GM23338 (cell line): ENCODE results near the gene PSG6. TPM values are rescaled to one million over a fixed set of nuclear protein-coding genes. Genes with fewer than 3 reads are reported as not detected.

ENCODE experiments used
- ATAC-seq: fragments of 200-7000 bp; cut with Tn5 transposase; 3 replicates; pipeline ENCODE4 v1.9.1; 2020
- DNase-seq: peaks from one replicate; pipeline ENCODE4 v3.0.0-alpha.2; 2015; ENCODE audit warnings: low spot score
- H2AFZ ChIP-seq: fragments of 200-600 bp; sonication (generic); 2 replicates; pipeline ENCODE4 v1.8.0; 2016; ENCODE audit warnings: antibody characterized with exemption, mild to moderate bottlenecking, moderate library complexity
- H3F3A ChIP-seq: fragments of 200-600 bp; sonication (generic); replicated peaks from 2 replicates; pipeline ENCODE4 v1.8.0; 2017; ENCODE audit warnings: antibody characterized with exemption, mixed run types, low read depth
- H3K27ac ChIP-seq: fragments of 200-600 bp; sonication (generic); 2 replicates; pipeline ENCODE4 v1.6.1; 2016; ENCODE audit warnings: low read depth
- H3K27me3 ChIP-seq: fragments of 200-600 bp; sonication (generic); 2 replicates; pipeline ENCODE4 v1.8.0; 2016; ENCODE audit warnings: mild to moderate bottlenecking, mixed run types, moderate library complexity; ENCODE audit not compliant: insufficient read depth
- H3K36me3 ChIP-seq: fragments of 200-600 bp; sonication (generic); 2 replicates; pipeline ENCODE4 v1.8.0; 2016; ENCODE audit warnings: mild to moderate bottlenecking; ENCODE audit not compliant: insufficient read depth
- H3K4me1 ChIP-seq: fragments of 200-600 bp; sonication (generic); 2 replicates; pipeline ENCODE4 v1.8.0; 2016; ENCODE audit warnings: mild to moderate bottlenecking, moderate library complexity; ENCODE audit not compliant: insufficient read depth
- H3K4me2 ChIP-seq: fragments of 200-600 bp; sonication (generic); 2 replicates; pipeline ENCODE4 v1.7.1; 2017; ENCODE audit warnings: mixed run types
- H3K4me3 ChIP-seq: fragments of 200-600 bp; sonication (generic); 2 replicates; pipeline ENCODE4 v1.6.1; 2016; ENCODE audit warnings: mixed run types
- H3K79me2 ChIP-seq: fragments of 200-600 bp; sonication (generic); replicated peaks from 2 replicates; pipeline ENCODE4 v1.8.0; 2017; ENCODE audit warnings: mild to moderate bottlenecking; ENCODE audit not compliant: insufficient read depth
- H3K9me2 ChIP-seq: fragments of 200-600 bp; sonication (generic); 2 replicates; pipeline ENCODE4 v1.8.0; 2017; ENCODE audit not compliant: insufficient read depth
- H4K20me1 ChIP-seq: fragments of 200-600 bp; sonication (generic); replicated peaks from 2 replicates; pipeline ENCODE4 v1.8.0; 2017; ENCODE audit warnings: mild to moderate bottlenecking; ENCODE audit not compliant: insufficient read depth
- H3K27ac Mint-ChIP-seq: 2 replicates; pipeline ENCODE4 v1.8.0; 2020; ENCODE audit warnings: inconsistent platforms, mild to moderate bottlenecking, moderate library complexity, mixed read lengths
- H3K27me3 Mint-ChIP-seq: 3 replicates; pipeline ENCODE4 v1.8.0; 2022; ENCODE audit warnings: low read depth, mild to moderate bottlenecking, moderate library complexity, mixed read lengths, inconsistent platforms; ENCODE audit not compliant: insufficient read depth, poor library complexity
- H3K36me3 Mint-ChIP-seq: 3 replicates; pipeline ENCODE4 v1.8.0; 2021; ENCODE audit warnings: low read depth, mild to moderate bottlenecking, inconsistent platforms, moderate library complexity, mixed read lengths
- H3K4me1 Mint-ChIP-seq: 3 replicates; pipeline ENCODE4 v1.8.0; 2020; ENCODE audit warnings: mild to moderate bottlenecking, inconsistent platforms, mixed read lengths
- H3K4me3 Mint-ChIP-seq: 3 replicates; pipeline ENCODE4 v1.8.0; 2021; ENCODE audit warnings: moderate library complexity, mild to moderate bottlenecking, inconsistent platforms, mixed read lengths
- H3K9me3 Mint-ChIP-seq: 3 replicates; pipeline ENCODE4 v1.8.0; 2020; ENCODE audit warnings: moderate library complexity, mild to moderate bottlenecking, inconsistent platforms, mixed read lengths
- CTCF ChIP-seq, 2 experiments: fragments of 200-600 bp in 1 of 2; sonication (generic) in 1 of 2; conservative IDR thresholded peaks; 2 replicates each; pipeline versions ENCODE4 v1.5.1 to v1.6.1; 2016 to 2017; ENCODE audit warnings: antibody characterized with exemption in 2 of 2, low read depth in 2 of 2, mild to moderate bottlenecking in 2 of 2, moderate library complexity in 1 of 2
- ETS1 ChIP-seq: IDR thresholded peaks from 2 replicates; pipeline ENCODE4 v1.6.1; 2016; ENCODE audit warnings: antibody characterized with exemption
- EZH2phosphoT487 ChIP-seq: fragments of 200-600 bp; sonication (generic); IDR thresholded peaks from one replicate; pipeline ENCODE4 v1.8.1; 2018; ENCODE audit warnings: antibody characterized with exemption; ENCODE audit not compliant: unreplicated experiment
- JUNB ChIP-seq: IDR thresholded peaks from one replicate; pipeline ENCODE4 v1.6.1; 2016; ENCODE audit warnings: antibody characterized with exemption; ENCODE audit not compliant: unreplicated experiment
- NANOG ChIP-seq: IDR thresholded peaks from 2 replicates; pipeline ENCODE4 v1.6.1; 2016; ENCODE audit warnings: antibody characterized with exemption, borderline replicate concordance
- STAT1 ChIP-seq: IDR thresholded peaks from one replicate; pipeline ENCODE4 v1.6.1; 2016; ENCODE audit warnings: antibody characterized with exemption; ENCODE audit not compliant: unreplicated experiment
- ZNF114 ChIP-seq: fragments of 250-450 bp; sonication (Bioruptor Pico); IDR thresholded peaks from 2 replicates; pipeline ENCODE4 v1.5.0; 2020; ENCODE audit warnings: mild to moderate bottlenecking, moderate library complexity
- ZNF331 ChIP-seq: fragments of 250-450 bp; sonication (Bioruptor Pico); IDR thresholded peaks from 2 replicates; pipeline ENCODE4 v1.5.0; 2020; ENCODE audit warnings: low read depth, mild to moderate bottlenecking, moderate library complexity
- polyA plus RNA-seq: library from polyadenylated mRNA; unstranded; fragments of >200 nt; fragmentation: Nextera tagmentation; extraction: Ambion mirVana; gene quantifications from 2 replicates; pipeline ENCODE4 v1.2.1, GENCODE V29; 2016
- total RNA-seq: library from RNA; depleted of rRNA; stranded (reverse); fragments of >200 nt; shearing (Covaris generic); gene quantifications from 2 replicates; pipeline ENCODE4 v1.2.3, GENCODE V29; 2014
- TF ChIP-seq, protein P1 (sequence below): fragments of 250-450 bp; sonication (Bioruptor Pico); IDR thresholded peaks from 2 replicates; pipeline ENCODE4 v1.5.0; 2020; ENCODE audit warnings: mild to moderate bottlenecking, moderate library complexity

Gene PSG6
- total and polyA plus RNA-seq, 2 experiments from 2014 or later, result 0.16 TPM; not detected in 1

DNA sequence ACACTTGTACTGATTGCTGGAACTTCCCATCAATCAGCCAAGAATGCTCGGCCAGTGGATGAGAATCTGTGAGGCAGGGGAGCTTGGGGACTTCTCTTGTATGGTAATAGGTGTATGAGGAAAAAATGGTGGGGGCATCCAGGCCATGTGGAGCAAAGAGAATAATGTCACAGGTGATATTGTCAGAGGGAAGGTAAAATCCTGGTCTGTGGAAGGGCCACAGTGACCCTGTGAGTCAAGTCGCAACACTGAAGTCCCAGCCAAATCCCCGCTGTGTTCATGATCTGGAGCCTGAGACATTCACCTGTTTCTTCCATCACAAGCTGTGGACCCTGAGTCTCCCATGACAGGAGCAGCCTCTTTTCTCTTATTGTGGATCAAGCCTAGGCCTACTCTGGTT is 11.2 kb upstream of the PSG6 start (continued):
- TF ChIP-seq ZNF114 (CRISPR knock-in tag), result no peak
- TF ChIP-seq STAT1, result no peak
- no peak for TF ChIP-seq NANOG
- no peak for TF ChIP-seq CTCF (conservative IDR thresholded peaks at IDR 0.05; ENCODE audit: low read depth in 2 of 2)
- TF ChIP-seq EZH2phosphoT487, result no peak
- no peak for TF ChIP-seq JUNB

DNA sequence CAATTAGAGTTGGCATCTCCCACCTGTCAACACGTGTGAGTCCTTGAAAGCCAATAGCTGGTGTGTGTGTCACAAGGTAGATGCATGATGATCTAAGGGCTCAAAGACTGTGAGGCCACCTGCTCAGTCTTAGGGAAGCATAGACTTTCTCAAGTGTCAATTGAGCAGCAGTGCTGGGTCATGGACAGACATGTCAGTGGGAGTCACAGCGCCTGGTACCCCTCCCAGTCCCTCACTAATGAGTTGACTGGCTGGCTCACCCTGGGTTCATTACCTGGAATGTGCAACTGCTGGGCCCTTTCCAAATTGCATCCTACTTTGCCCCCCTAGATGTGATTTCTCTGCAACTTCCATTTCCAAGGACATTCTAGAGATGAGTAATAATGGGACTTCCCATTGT is 9.1 kb upstream of the PSG6 start:
- no peak overlapping the region for H3K4me3 ChIP-seq
- Mint-ChIP-seq H3K36me3 (peaks cover 12% of the 10 kb centered on the region; the same call in 1 of the 3 replicates), H3K27me3 (peaks cover 5% of the 10 kb centered on the region), H3K9me3 (peaks cover 94% of the 10 kb centered on the region), H3K27ac (no peak overlapping the region), H3K4me3 (no peak overlapping the region), H3K4me1 (no peaks in the 10 kb centered on the region)
- no peaks in the 10 kb centered on the region for H3K27me3 ChIP-seq
- no peak for TF ChIP-seq JUNB
- TF ChIP-seq ETS1, result no peak
- TF ChIP-seq ZNF331, result no peak
- TF ChIP-seq, protein P1, sequence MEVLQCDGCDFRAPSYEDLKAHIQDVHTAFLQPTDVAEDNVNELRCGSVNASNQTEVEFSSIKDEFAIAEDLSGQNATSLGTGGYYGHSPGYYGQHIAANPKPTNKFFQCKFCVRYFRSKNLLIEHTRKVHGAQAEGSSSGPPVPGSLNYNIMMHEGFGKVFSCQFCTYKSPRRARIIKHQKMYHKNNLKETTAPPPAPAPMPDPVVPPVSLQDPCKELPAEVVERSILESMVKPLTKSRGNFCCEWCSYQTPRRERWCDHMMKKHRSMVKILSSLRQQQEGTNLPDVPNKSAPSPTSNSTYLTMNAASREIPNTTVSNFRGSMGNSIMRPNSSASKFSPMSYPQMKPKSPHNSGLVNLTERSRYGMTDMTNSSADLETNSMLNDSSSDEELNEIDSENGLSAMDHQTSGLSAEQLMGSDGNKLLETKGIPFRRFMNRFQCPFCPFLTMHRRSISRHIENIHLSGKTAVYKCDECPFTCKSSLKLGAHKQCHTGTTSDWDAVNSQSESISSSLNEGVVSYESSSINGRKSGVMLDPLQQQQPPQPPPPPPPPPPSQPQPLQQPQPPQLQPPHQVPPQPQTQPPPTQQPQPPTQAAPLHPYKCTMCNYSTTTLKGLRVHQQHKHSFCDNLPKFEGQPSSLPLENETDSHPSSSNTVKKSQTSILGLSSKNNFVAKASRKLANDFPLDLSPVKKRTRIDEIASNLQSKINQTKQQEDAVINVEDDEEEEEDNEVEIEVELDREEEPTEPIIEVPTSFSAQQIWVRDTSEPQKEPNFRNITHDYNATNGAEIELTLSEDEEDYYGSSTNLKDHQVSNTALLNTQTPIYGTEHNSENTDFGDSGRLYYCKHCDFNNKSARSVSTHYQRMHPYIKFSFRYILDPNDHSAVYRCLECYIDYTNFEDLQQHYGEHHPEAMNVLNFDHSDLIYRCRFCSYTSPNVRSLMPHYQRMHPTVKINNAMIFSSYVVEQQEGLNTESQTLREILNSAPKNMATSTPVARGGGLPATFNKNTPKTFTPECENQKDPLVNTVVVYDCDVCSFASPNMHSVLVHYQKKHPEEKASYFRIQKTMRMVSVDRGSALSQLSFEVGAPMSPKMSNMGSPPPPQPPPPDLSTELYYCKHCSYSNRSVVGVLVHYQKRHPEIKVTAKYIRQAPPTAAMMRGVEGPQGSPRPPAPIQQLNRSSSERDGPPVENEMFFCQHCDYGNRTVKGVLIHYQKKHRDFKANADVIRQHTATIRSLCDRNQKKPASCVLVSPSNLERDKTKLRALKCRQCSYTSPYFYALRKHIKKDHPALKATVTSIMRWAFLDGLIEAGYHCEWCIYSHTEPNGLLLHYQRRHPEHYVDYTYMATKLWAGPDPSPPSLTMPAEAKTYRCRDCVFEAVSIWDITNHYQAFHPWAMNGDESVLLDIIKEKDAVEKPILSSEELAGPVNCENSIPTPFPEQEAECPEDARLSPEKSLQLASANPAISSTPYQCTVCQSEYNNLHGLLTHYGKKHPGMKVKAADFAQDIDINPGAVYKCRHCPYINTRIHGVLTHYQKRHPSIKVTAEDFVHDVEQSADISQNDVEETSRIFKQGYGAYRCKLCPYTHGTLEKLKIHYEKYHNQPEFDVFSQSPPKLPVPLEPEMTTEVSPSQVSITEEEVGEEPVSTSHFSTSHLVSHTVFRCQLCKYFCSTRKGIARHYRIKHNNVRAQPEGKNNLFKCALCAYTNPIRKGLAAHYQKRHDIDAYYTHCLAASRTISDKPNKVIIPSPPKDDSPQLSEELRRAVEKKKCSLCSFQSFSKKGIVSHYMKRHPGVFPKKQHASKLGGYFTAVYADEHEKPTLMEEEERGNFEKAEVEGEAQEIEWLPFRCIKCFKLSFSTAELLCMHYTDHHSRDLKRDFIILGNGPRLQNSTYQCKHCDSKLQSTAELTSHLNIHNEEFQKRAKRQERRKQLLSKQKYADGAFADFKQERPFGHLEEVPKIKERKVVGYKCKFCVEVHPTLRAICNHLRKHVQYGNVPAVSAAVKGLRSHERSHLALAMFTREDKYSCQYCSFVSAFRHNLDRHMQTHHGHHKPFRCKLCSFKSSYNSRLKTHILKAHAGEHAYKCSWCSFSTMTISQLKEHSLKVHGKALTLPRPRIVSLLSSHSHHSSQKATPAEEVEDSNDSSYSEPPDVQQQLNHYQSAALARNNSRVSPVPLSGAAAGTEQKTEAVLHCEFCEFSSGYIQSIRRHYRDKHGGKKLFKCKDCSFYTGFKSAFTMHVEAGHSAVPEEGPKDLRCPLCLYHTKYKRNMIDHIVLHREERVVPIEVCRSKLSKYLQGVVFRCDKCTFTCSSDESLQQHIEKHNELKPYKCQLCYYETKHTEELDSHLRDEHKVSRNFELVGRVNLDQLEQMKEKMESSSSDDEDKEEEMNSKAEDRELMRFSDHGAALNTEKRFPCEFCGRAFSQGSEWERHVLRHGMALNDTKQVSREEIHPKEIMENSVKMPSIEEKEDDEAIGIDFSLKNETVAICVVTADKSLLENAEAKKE (CRISPR knock-in tag), result no peak
- no peak for TF ChIP-seq STAT1
- H3K4me2 ChIP-seq, result no peak overlapping the region
- ATAC-seq, result no peak
- H3K9me2 ChIP-seq, result no peaks in the 10 kb centered on the region
- H3K27ac ChIP-seq, result no peak overlapping the region
- H4K20me1 ChIP-seq, result no peaks in the 10 kb centered on the region
- DNase-seq, result no peak
- H3F3A ChIP-seq, result no peaks in the 10 kb centered on the region
- no peaks in the 10 kb centered on the region for H3K36me3 ChIP-seq
- no peaks in the 10 kb centered on the region for H3K79me2 ChIP-seq
- no peaks in the 10 kb centered on the region for H3K4me1 ChIP-seq
- no peak overlapping the region for H2AFZ ChIP-seq
